ENCODE data around the gene HTR3C.
"Not testable (repeated sequence)": the region's sequence is repeated elsewhere in the genome, so short reads cannot be mapped to it uniquely, and the experiment has no call there.

Gene HTR3C

GRCh38 chr3:184052767-184053166 is at the start of gene HTR3C:
TSS of gene HTR3C (plus strand) at chr3:184053047. CDS start at chr3:184053081, 34 bp downstream.
- DNase-seq: no peak

- DNase-seq: no peak
Observed at GRCh38 chr3:184003187-184003967, 49.5 kb upstream of the HTR3C start.

- DNase-seq: no peak
Observed at GRCh38 chr3:184004476-184004875, 48.4 kb upstream of the HTR3C start.

GRCh38 chr3:184005941-184006507 is 46.8 kb upstream of the HTR3C start:
- DNase-seq: peak; percentile 98

- not testable (repeated sequence) for DNase-seq
Observed at GRCh38 chr3:184007143-184007813, 45.6 kb upstream of the HTR3C start.

- no peak for DNase-seq
Observed at GRCh38 chr3:184008161-184008560, 44.7 kb upstream of the HTR3C start.

GRCh38 chr3:184011230-184011876 is 41.5 kb upstream of the HTR3C start:
- DNase-seq: no peak

GRCh38 chr3:184011937-184012889 is 40.6 kb upstream of the HTR3C start:
- DNase-seq: no peak

GRCh38 chr3:184015381-184016019 is 37.3 kb upstream of the HTR3C start:
- DNase-seq: peak; percentile 56

GRCh38 chr3:184016169-184016570 is 36.7 kb upstream of the HTR3C start:
- no peak for DNase-seq

- DNase-seq: peak; percentile 57
Observed at GRCh38 chr3:184016811-184017671, 35.8 kb upstream of the HTR3C start.

GRCh38 chr3:184017672-184018423 is 35.0 kb upstream of the HTR3C start, which contains the start of gene ABCC5:
TSS of gene ABCC5 (minus strand) at chr3:184017884. CDS start at chr3:184014392, 3,492 bp downstream.
- DNase-seq: peak; percentile 95

- DNase-seq: no peak
Observed at GRCh38 chr3:184018424-184018973, 34.3 kb upstream of the HTR3C start.

GRCh38 chr3:184022323-184022722 is 30.5 kb upstream of the HTR3C start:
- DNase-seq: no peak

GRCh38 chr3:184025256-184025655 is 27.6 kb upstream of the HTR3C start:
- not testable (repeated sequence) for DNase-seq

- DNase-seq: not testable (repeated sequence)
Observed at GRCh38 chr3:184028275-184028890, 24.5 kb upstream of the HTR3C start.

- DNase-seq: no peak
Observed at GRCh38 chr3:184029443-184029842, 23.4 kb upstream of the HTR3C start.

- no peak for DNase-seq
Observed at GRCh38 chr3:184030536-184030935, 22.3 kb upstream of the HTR3C start.

Data from COR-L47 (cell line).